Kidney epithelial cell (primary cell): ENCODE data around the gene MGAT2. TPM values are rescaled to one million over a fixed set of nuclear protein-coding genes. Genes with fewer than 3 reads are reported as not detected.

Experiments
- DNase-seq: peaks from one replicate; pipeline ENCODE4 v3.0.0-alpha.2; 2010; ENCODE audit warnings: low read depth
- H3K27me3 ChIP-seq: 2 replicates; pipeline ENCODE4 v1.6.0; 2011; ENCODE audit warnings: low read length; ENCODE audit not compliant: control insufficient read depth, insufficient read depth
- H3K36me3 ChIP-seq: 2 replicates; pipeline ENCODE4 v1.5.1; 2011; ENCODE audit warnings: low read length; ENCODE audit not compliant: control insufficient read depth, insufficient read depth
- H3K4me3 ChIP-seq: 2 replicates; pipeline ENCODE4 v1.5.1; 2011; ENCODE audit warnings: low read depth, mild to moderate bottlenecking, control low read depth, low read length
- CTCF ChIP-seq: IDR thresholded peaks from 2 replicates; pipeline ENCODE4 v1.5.1; 2011; ENCODE audit warnings: mild to moderate bottlenecking, moderate library complexity, low read length, control low read depth, inconsistent platforms; ENCODE audit not compliant: insufficient read depth, poor library complexity, severe bottlenecking
- total RNA-seq: library from RNA; depleted of rRNA; stranded (reverse); fragments of >200 nt; gene quantifications from 2 replicates; pipeline ENCODE4 v1.2.3, GENCODE V29; 2015

MGAT2 gene
- 38.5 and 45.2 TPM in 2 replicates for total RNA-seq

- TF ChIP-seq CTCF, result peak; percentile 41
- DNase-seq, result peak; percentile 91
- H3K4me3 ChIP-seq, result peak within 1 kb of the TSS; percentile 93
- H3K36me3 ChIP-seq, result no peaks in the 10 kb centered on the region
- no peaks in the 10 kb centered on the region for H3K27me3 ChIP-seq
Measured at GRCh38 chr14:49620182-49621113, at the start of gene MGAT2, which contains the start of gene RPL36AL. Gene MGAT2 (plus strand): TSS chr14:49620799. CDS start chr14:49621269, 470 bp downstream. Gene RPL36AL (minus strand): TSS chr14:49620626. CDS start chr14:49619104, 1,522 bp downstream.

- TF ChIP-seq CTCF, result no peak
- H3K36me3 ChIP-seq, result peaks cover 1% of the 10 kb centered on the region
- no peak for DNase-seq
Measured at GRCh38 chr14:49574038-49574437, 46.6 kb upstream of the MGAT2 start.

GRCh38 chr14:49578141-49578540 is 42.5 kb upstream of the MGAT2 start:
- TF ChIP-seq CTCF, result no peak
- Histone ChIP-seq H3K27me3 (no peaks in the 10 kb centered on the region), H3K4me3 (no peak overlapping the region), H3K36me3 (peaks cover 1% of the 10 kb centered on the region)
- DNase-seq, result no peak

More at GRCh38 chr14:49574038-49574437, 46.6 kb upstream of the MGAT2 start:
- Histone ChIP-seq H3K27me3 (no peaks in the 10 kb centered on the region), H3K4me3 (no peak overlapping the region)

GRCh38 chr14:49579841-49580240 is 40.8 kb upstream of the MGAT2 start:
- Histone ChIP-seq H3K27me3 (no peaks in the 10 kb centered on the region), H3K36me3 (peaks cover 1% of the 10 kb centered on the region), H3K4me3 (no peak overlapping the region)
- no peak for TF ChIP-seq CTCF
- DNase-seq, result no peak

GRCh38 chr14:49581209-49582112 is 39.1 kb upstream of the MGAT2 start:
- Histone ChIP-seq H3K4me3 (no peak overlapping the region), H3K36me3 (peaks cover 1% of the 10 kb centered on the region), H3K27me3 (no peaks in the 10 kb centered on the region)
- no peak for TF ChIP-seq CTCF
- DNase-seq, result no peak
